ENCODE measurements around the gene ANK2.

Gene ANK2

GRCh38 chr4:113131621-113132020 is 82.2 kb downstream of the ANK2 start:
- DNase-seq (ENCODE audit: low read depth, low spot score): no peak
- no peak overlapping the region for H3K4me3 ChIP-seq (ENCODE audit: low read length)

- no peak for DNase-seq (ENCODE audit: low read depth, low spot score)
- no peak overlapping the region for H3K4me3 ChIP-seq (ENCODE audit: low read length)
Observed at GRCh38 chr4:113141901-113142346, 92.5 kb downstream of the ANK2 start.

GRCh38 chr4:113142351-113142750 is 92.9 kb downstream of the ANK2 start:
- no peak overlapping the region for H3K4me3 ChIP-seq (ENCODE audit: low read length)
- no peak for DNase-seq (ENCODE audit: low read depth, low spot score)

GRCh38 chr4:113144091-113144490 is 94.6 kb downstream of the ANK2 start:
- no peak for DNase-seq (ENCODE audit: low read depth, low spot score)
- no peak overlapping the region for H3K4me3 ChIP-seq (ENCODE audit: low read length)

- H3K4me3 ChIP-seq (ENCODE audit: low read length): no peak overlapping the region
- DNase-seq (ENCODE audit: low read depth, low spot score): no peak
Observed at GRCh38 chr4:113145147-113145518, 95.7 kb downstream of the ANK2 start.

GRCh38 chr4:113145519-113146291 is 96.3 kb downstream of the ANK2 start:
- DNase-seq (ENCODE audit: low read depth, low spot score): peak; percentile 1
- H3K4me3 ChIP-seq (ENCODE audit: low read length): no peak overlapping the region

- DNase-seq (ENCODE audit: low read depth, low spot score): peak; percentile 3
- H3K4me3 ChIP-seq (ENCODE audit: low read length): peak overlapping the region; percentile 5
Observed at GRCh38 chr4:113146876-113147358, 97.5 kb downstream of the ANK2 start.

GRCh38 chr4:113147498-113148111 is 98.2 kb downstream of the ANK2 start:
- DNase-seq (ENCODE audit: low read depth, low spot score): no peak
- H3K4me3 ChIP-seq (ENCODE audit: low read length): no peak overlapping the region

- H3K4me3 ChIP-seq (ENCODE audit: low read length): no peak overlapping the region
- DNase-seq (ENCODE audit: low read depth, low spot score): no peak
Observed at GRCh38 chr4:113148925-113149324, 99.5 kb downstream of the ANK2 start.

GRCh38 chr4:113153529-113154101 is 104.2 kb downstream of the ANK2 start:
- DNase-seq (ENCODE audit: low read depth, low spot score): no peak
- H3K4me3 ChIP-seq (ENCODE audit: low read length): no peak overlapping the region

- no peak overlapping the region for H3K4me3 ChIP-seq (ENCODE audit: low read length)
- DNase-seq (ENCODE audit: low read depth, low spot score): no peak
Observed at GRCh38 chr4:113154281-113154680, 104.8 kb downstream of the ANK2 start.

- DNase-seq (ENCODE audit: low read depth, low spot score): no peak
- no peak overlapping the region for H3K4me3 ChIP-seq (ENCODE audit: low read length)
Observed at GRCh38 chr4:113157086-113157857, 107.8 kb downstream of the ANK2 start.

GRCh38 chr4:113159942-113160545 is 110.6 kb downstream of the ANK2 start:
- DNase-seq (ENCODE audit: low read depth, low spot score): no peak
- no peak overlapping the region for H3K4me3 ChIP-seq (ENCODE audit: low read length)

- H3K4me3 ChIP-seq (ENCODE audit: low read length): no peak overlapping the region
Observed at GRCh38 chr4:113160548-113160947, 111.1 kb downstream of the ANK2 start.

GRCh38 chr4:113162089-113162488 is 112.6 kb downstream of the ANK2 start:
- no peak for DNase-seq (ENCODE audit: low read depth, low spot score)
- H3K4me3 ChIP-seq (ENCODE audit: low read length): no peak overlapping the region

More at GRCh38 chr4:113160548-113160947, 111.1 kb downstream of the ANK2 start:
- DNase-seq (ENCODE audit: low read depth, low spot score): no peak

GRCh38 chr4:113169368-113169767 is 119.9 kb downstream of the ANK2 start:
- DNase-seq (ENCODE audit: low read depth, low spot score): no peak
- H3K4me3 ChIP-seq (ENCODE audit: low read length): no peak overlapping the region

- H3K4me3 ChIP-seq (ENCODE audit: low read length): no peak overlapping the region
- no peak for DNase-seq (ENCODE audit: low read depth, low spot score)
Observed at GRCh38 chr4:113170115-113170804, 120.8 kb downstream of the ANK2 start.

- H3K4me3 ChIP-seq (ENCODE audit: low read length): no peak overlapping the region
- no peak for DNase-seq (ENCODE audit: low read depth, low spot score)
Observed at GRCh38 chr4:113170805-113171468, 121.5 kb downstream of the ANK2 start.

All from Jurkat, Clone E6-1 (cell line).